ENCODE measurements around the gene CAPN14.

The CAPN14 gene, protein sequence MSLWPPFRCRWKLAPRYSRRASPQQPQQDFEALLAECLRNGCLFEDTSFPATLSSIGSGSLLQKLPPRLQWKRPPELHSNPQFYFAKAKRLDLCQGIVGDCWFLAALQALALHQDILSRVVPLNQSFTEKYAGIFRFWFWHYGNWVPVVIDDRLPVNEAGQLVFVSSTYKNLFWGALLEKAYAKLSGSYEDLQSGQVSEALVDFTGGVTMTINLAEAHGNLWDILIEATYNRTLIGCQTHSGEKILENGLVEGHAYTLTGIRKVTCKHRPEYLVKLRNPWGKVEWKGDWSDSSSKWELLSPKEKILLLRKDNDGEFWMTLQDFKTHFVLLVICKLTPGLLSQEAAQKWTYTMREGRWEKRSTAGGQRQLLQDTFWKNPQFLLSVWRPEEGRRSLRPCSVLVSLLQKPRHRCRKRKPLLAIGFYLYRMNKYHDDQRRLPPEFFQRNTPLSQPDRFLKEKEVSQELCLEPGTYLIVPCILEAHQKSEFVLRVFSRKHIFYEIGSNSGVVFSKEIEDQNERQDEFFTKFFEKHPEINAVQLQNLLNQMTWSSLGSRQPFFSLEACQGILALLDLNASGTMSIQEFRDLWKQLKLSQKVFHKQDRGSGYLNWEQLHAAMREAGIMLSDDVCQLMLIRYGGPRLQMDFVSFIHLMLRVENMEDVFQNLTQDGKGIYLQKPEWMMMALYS

DNA sequence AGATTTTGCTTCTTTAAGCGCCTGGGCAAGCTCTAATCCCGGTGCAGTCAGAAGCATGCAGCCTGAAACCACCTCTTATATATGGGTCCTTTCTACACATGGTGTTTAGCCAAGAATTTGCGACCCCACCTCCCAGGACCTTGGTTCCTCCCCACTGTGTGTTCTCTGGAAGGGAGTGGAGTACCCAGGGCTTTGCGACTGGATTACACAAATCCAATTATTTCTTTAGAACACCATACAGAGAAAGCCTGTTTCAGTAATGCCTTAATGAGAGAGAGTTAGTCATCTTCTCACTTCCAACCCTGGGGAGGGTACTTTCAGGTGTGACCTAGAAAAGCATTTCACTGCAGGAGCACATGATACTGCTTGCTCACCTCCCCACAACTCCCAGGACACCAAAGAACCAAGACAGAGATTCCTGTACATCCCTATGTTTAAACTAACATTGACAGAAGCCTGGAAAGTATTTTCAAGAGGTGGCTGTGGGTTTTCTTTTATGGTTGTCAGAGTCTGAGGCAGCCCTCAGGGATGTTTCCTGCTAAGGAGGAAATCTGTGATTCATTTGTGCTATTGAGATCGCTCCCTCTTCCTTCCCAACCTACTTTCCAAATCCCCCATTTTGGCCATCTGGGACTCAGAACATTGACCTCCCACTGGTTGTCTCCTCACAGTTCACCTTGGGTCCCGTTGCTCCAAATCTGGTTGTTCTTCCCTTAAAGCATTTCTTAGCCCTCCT is at the start of gene CAPN14:
Gene CAPN14 (minus strand): TSS at position 51 of the 736 bp plus-strand sequence. CDS start 12,068 bp downstream, outside the sequence.
- peak; percentile 54 for DNase-seq (ENCODE audit: low spot score)

DNA sequence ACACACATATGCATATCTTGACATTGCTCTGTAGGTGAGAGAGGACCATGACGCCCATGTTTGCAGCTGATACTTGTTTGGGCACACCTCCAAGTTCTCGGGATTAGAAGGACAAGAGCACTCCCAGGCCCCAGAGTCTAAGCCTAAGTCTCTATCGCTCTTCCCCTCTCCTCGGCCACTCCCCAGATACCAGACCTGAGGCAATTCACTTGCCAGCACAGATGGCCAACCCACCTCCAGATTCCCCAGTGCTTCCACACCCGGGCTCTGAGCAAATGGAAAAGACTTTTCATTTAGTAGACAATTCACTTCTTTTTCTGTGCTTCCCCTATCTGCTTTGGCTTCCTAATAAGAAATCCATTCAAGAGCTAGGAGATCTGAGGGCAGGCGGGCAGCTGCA is 49.5 kb upstream of the CAPN14 start:
- DNase-seq (ENCODE audit: low spot score), result no peak

DNA sequence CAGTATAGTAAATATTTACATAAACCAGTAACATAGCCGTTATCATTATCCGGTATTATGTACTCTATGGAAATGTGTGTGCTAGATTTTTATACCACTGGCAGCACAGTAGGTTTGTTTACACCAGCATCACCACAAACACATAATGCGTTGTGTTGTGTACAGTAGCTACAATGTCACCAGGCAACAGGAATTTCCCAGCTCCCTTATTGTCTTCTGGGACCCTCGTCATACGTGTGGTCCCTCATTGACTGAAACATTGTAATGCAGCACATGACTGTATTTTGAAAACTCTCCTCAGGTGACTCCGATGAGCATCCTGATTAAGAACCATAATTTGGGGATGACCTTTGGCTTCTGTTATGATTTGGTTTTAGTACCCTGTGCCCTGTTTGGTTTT is 47.9 kb upstream of the CAPN14 start:
- DNase-seq (ENCODE audit: low spot score), result no peak

DNA sequence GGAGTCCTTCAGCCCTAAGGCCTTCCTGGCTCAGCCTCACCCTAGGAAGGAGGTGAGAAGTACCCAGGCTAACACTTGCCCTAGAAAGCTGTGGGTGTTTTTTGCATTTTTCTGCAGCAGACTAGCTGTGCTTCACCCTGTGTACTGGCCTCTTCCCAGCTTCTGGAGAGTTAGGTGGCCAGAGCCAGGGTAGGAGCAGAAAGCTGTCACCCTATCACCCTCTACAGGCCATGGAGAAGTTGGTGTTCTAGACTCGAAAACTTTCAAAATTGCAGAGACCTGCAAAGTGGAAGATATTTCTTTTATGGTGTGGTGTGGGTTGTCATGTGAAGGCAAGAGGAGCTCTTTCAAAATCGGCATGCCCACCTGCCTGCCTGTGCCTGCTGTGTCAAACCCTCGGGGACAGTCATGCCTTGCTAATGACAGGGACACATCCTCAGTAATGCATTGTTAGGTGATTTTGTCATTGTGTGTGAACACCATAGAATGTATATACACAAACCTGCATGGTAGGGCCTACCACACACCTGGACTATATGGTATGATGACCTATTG is 46.4 kb upstream of the CAPN14 start:
- no peak for DNase-seq (ENCODE audit: low spot score)

DNA sequence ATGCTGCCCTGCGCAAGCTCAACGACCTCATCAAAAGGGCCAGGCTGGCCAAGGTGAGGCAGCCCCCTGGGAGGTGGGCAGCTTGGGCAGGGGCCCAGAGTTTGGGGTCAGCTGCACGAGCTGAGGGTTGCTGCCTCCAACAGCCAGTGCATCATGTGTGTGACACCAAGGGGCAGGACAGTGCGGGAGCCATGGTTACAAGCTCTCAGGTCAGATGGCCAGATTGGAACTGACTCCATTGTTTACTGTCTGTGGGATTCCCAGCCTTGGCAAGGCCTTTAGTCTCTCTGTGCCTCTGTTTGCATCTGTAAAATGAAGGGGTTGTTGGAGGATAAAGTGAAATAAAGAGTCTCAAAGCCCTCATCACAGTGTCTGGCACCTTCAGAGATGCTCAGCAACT is 43.6 kb upstream of the CAPN14 start:
- DNase-seq (ENCODE audit: low spot score), result no peak

DNA sequence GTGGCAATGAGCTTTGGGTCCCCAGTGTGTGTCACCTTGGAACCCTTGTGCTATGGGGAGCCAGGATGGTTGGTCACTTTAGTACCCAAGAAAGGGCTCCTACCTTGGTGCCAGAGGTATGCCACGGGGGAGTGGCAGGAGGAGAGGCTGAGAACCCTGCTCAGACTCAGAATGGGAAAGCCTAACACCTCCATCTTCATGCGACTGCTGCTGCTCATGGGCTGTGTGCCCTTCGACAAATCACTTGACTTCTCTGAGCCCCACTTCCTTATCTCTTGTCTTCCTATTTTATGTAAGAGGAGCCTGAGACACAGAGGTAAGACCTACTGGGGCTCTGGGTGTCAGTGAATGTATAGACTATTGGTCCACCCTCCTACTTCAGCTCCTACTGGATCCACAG is 41.8 kb upstream of the CAPN14 start:
- no peak for DNase-seq (ENCODE audit: low spot score)

DNA sequence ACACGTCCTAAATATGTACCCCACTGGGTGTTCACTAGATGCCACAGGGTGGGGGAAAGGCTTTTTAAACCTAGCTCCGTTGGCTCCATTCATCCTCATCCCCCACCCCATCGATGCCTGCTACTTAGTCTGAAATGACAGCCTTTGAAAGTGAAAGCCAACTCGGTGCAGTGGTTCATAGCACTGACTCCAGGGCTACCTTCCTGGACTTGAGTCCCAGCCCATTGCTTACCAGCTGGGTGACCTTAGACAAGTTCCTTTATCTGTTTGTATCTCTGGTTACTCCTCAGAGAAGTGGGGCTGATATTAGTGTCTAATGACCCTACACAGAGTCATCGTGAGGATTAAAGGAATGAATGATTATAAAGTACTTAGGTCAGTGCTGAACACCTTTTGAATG is 41.0 kb upstream of the CAPN14 start:
- DNase-seq (ENCODE audit: low spot score), result no peak

DNA sequence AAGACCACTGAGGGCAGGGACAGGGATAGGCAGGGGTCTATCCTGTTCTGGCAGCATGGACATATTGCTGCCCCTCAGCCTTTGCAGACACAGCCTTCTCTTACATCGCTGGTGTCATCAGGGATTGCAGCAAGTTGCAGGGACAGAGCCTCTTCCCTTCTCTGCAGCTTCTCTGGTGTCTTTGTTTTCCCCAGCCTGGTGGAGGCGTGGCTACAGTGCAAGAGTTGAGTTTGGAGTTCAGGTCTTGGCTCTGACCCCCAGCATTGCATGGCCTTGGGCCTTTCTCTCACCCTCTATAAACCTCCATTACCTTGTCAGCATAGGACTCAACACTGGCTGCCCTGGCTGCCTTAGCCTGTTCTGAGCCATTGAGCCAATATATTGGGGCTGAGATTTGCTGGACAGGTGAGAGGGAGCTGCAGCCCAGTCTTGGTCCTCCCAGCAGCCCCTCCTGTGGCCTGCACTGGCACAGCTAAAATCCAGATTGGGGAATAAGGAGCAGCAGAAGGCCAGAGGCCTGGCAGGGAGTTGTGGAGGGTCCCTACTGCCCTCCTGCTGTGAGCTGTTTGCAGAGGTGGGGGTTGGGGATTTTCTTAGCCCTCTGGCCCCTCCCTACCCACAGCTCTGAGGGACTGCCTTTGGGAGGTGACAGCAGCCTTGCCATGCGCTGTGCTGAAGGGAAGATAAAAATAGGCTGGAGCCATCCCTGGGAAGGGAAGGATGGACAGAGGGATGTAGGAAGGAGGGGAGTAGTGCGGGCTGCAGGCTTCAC is 39.5 kb upstream of the CAPN14 start:
- no peak for DNase-seq (ENCODE audit: low spot score)

DNA sequence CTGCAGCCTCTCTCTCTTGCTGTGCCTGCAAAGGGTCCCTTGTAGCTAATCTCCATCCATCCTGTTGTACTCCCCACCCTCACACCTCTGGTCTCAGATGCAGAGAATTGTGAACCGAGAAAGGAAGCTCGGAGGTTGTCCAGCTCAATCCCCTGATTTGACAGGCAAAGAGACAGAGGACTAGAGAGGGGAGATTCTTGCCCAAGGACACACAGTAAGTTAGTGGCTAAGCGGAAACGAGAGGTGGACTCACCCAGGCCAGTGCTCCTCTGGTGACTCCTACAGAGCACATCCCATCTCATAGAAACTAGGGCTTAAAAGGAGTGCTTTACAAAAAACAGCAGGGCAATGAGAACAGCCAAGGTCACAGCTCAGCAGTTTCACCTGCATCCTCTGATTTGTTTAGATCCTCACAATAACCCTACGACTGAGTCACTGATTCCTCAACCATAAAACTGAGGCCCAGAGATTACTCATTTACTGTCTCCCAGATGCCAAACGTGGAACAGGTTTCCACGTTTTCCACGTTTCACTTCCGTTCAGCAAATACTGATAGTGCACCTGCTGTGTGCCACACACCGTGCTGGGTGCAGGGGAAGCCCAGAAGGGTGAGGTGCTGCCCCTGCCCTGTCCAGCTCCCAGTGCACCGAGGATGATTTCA is 38.7 kb upstream of the CAPN14 start:
- DNase-seq (ENCODE audit: low spot score), result no peak

DNA sequence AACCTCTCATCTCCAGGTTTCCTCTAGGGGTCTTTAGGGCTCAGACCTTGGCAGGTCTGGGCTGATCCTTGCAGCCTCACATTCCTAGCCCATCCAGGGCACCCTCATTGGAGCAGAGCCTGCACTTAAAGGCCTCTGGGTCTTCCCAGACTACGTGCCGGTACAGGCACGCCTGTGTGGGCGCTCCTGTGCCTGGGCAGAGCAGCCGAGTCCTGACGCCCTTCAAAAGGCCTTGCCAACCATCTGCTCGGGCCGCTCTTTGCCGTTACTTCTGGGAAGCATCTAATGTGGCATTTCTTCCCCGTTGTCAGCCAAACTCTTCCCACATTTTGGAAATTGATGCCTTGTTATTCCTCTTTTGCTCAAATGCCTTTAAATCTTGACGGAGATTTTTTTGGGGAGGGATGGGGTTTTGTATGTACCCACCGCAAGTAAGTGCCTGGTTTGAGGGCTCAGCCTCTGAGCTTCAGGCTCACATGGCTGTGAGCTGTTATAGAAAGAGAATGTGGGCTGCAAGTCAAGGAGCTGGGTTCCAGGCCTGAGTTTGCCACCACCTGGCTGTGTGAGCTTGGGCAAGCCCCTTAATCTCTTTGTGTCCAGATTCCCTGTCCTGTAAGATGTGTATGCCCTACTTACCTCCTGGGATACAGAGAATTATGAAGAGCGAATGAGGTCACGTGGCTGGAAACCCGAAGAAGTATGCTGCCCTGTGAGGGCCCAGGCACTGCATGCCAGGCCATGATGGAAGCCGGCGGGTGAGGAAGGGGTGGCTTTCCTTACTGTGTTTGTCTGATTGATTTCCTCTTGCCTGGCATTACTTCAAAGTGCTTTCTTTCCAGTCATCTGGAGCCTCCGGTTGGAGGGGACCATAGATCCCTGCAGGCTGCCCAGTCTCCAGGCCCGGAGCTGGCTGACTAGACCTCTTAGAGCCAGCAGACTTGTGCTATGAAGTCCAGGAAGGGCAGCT is 37.2 kb upstream of the CAPN14 start:
- no peak for DNase-seq (ENCODE audit: low spot score)

DNA sequence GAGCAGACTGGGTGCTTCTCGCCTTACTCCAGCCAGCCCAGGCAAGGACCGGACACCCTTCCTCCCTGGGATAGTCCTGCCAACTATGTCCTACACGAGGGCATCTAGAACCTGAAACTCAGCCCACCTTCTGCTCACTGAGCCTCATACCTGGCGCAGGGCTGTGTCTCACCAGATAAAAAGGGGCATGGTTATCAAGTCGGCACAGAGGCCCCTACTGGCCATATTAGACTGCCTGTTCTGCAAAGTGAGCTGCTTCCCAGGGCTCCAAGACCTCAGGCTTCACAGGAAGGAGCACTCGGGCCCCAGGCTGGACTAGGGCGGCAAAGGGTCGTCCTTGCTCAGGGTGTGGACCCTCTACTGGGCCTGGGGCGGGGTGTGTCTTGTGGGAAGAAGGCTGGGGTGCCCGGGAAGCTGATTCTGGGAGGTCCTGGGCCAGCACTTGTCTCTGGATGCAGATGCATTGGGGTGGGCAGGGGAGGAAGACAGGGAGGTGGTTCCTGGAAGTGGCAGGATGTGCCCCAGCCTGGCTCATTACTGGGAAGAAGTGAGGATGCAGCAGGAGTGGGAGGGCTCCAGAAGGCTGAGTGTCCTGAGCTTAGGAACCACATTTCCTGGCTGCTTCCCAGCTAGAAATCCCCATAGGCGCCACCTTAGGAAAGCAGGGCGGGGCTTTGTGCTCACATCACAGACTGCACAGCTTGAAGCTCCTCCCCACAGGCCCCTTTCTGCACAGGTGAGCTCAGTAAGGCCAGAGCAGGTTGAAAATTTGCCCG is 36.2 kb upstream of the CAPN14 start:
- DNase-seq (ENCODE audit: low spot score), result no peak

DNA sequence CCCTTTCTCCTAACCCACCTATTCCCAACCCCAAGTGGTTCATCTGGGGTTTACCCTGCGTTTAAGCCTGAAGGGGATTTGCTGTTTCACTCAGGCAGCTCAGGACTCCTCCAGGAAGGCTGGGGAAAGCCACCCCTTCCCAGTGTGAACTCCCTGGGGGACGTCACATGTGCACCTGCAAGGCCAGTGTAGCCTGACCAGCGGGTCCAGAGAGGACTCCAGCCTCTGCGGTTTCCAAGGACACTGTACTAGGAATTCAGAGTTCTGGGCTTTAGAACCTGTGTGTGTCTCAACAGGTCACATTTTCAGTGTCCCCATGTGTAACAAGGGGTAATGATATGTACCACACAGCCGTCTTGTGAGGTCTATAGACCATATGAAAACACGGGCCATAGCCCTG is 34.5 kb upstream of the CAPN14 start:
- DNase-seq (ENCODE audit: low spot score), result no peak

DNA sequence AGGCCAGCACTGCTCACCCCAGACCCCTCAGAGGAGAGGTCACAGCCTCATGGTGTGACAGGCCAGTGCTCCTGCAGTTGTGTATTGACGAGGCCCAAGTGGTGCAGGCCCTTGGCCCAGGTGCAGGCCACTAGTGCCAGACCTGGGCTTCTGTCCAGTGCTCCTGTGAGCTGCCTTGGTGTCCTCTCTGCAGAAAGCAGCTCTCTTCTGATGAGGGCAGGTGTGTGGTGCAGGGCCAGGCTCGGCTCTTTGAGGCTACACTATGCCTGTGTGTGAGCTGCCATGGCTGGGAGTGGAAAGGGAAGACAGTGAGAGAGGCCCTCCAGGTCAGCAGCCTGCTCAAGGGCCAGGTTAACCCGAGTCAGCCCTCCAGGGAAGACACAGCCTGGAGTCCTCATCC is 33.7 kb upstream of the CAPN14 start:
- no peak for DNase-seq (ENCODE audit: low spot score)

DNA sequence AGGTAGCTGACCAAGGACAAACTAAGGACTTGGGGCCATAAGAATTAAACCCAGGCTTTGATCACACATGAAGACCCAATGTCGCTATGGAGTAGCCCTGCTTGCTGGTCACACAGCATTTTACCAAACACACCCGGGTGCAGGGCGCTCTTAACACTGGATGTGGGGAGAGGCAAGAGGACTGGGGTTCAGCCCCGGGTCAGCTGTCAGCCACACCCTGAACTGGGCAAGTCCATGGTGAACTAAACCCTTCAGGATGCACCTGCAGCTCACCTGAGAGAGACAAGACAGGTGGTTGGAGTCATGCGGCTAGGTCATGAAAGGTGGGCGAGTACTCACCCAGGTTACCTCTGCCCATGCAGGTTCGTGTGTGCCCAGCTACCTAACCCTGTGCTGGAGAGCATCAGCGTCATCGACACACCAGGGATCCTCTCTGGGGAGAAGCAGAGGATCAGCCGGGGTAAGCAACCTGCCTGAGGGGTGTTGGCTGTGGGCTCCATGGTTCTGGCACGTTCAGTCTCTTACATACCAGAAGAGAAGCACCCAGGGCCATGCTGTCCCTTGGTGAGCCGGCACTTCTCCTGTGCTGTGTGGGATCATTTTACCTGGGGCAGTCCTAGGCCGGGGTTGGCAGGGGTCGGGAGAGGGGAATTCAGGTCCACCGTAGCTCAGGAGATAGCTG is 31.8 kb upstream of the CAPN14 start:
- no peak for DNase-seq (ENCODE audit: low spot score)

DNA sequence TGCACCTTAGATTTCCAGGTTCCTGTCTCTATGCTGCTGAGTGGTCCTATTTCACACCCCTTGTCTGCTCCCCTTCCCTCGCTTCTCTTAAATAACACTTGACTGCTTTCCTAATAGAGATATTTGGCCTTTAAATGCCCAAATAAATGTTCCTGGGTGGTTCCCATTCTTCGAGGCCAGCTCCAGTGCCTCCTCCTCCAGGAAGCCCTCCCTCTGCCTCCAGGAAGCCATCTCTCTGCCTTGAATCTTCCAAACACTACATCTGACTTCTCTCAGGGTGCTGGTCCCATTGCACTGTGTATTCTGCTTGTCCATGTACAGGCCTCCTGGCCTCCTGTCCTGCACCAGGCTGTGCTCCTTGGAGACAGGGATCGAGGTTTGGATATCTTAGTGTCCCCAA is 30.8 kb upstream of the CAPN14 start:
- DNase-seq (ENCODE audit: low spot score), result no peak

DNA sequence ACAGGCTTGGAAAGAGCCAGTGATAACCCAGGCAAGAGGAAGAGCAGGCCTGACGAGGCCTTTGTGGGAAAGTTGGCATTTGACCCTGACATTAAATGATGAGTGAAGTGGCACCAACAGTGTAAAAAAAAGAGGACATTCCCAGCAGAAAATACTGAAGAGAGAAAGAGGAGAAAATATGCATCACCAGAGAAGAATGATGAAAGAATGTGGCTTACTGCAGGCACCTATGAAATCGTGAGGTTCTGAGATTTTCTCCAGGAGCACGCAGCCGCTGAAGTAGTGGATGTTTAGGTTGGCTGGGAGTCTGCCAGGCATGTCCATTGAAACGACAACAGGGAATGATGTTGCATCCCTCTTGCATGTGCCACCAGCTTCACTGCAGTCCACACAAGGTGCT is 30.4 kb upstream of the CAPN14 start:
- DNase-seq (ENCODE audit: low spot score), result no peak

DNA sequence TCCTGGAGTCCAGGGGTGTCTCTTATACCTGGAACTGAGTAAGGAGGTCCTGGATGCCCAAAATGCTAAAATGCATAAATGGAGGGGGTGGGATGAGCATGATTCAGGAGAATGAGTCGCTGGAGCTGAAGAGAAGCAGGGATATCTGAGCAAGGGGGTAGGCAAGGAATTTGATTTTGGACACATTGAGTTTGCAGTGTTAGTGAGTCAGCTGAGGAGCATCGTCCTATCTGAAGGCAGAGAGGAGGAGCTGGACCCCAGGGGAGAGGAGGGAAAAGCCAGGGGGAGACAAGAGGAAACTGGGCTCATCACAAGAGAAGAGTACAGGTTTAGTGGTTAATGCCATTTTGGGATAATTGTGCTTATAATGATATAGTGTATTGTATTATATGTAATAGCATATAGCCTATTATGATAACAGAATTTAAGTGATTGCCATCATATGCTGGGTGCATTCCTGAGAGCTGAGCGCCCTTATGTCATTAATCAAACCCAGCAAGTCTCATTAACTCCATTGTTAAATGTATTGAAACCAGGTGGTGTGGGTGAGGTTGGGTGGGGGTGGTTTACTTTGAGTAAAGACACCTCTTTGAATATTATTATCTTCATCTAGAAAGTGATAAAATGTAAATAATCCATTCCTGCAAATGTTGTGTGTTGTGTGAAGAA is 29.0 kb upstream of the CAPN14 start:
- no peak for DNase-seq (ENCODE audit: low spot score)

DNA sequence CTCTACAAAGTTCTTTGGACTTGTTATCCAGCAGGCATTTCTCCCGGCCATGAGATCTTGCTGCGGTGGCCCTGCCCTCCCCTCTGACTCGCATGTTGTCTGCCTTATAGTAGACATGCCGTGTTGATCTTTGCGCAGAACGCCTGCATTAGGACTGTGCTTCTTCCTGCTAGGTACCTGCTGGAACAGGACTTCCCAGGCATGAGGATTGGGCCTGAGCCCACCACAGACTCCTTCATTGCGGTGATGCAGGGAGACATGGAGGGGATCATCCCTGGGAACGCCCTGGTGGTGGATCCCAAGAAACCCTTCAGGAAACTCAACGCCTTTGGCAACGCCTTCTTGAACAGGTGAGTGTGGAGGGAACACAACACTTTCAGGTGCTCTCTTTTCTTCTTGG is 26.8 kb upstream of the CAPN14 start:
- DNase-seq (ENCODE audit: low spot score), result no peak

Data from kidney capillary endothelial cell (primary cell).